Gastroesophageal sphincter (tissue), 3 donors: ENCODE measurements around the gene KAZALD1.

Experiments used
- EP300 ChIP-seq: sonication (generic); formaldehyde crosslinking; IDR thresholded peaks from one replicate; pipeline ENCODE4 v1.6.1; 2017; ENCODE audit warnings: antibody characterized with exemption, mild to moderate bottlenecking
- POLR2A ChIP-seq, 2 donors: fragments of 450-650 bp; IDR thresholded peaks; one replicate each; pipeline ENCODE4 v1.6.1; 2017; ENCODE audit warnings: antibody characterized with exemption in 2 of 2, mild to moderate bottlenecking in 2 of 2, moderate library complexity in 1 of 2
- POLR2AphosphoS5 ChIP-seq: sonication (generic); formaldehyde crosslinking; IDR thresholded peaks from one replicate; pipeline ENCODE4 v1.6.1; 2017; ENCODE audit warnings: antibody characterized with exemption
- TF ChIP-seq, protein P1 (sequence below), 4 experiments: fragments of 200-600 bp in 2 of 4; fragments of 450-650 bp in 2 of 4; sonication (generic) in 1 of 4; IDR thresholded peaks; one replicate each; pipeline ENCODE4 v1.5.1; 2017 to 2019; ENCODE audit warnings: antibody characterized with exemption in 4 of 4, mild to moderate bottlenecking in 2 of 4, moderate library complexity in 2 of 4

DNA sequence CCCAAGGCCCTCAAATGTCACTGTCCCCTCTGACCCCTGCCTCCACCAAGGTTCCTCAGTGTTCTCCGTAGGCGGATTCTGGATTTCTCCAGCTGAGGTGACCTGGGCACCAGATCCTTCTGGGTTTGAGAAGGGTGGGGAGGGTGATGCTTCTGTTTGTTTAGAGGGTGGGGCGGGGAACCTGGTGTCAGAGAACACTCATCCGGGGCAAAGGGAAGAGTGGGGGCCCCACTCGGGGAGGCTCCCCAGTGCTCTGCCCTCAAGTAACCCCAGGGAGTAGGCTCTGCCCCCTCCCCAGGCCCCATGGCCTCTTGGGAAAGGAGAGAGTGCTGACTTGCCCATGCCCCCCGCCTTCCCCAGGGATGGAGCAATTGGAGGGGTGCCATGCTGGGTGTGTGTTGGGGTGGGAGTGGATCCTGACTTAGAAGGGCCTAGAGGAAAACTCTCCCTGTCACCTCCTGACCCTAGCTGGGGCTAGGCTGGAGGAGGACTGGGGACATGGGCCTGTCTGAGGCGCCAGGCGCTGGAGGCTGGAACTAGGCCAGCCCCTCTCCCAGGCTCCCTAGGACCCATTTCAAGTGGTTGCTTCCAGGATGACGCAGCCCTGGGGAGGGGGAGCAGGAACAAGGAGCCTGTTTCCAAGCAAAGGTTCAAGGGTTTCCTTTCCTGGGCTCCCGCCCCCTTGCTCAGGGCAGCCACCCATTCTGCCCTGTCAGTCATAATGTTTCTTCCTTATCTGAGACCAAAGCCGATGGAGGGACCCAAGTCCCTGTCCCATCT, 27.9 kb downstream of the KAZALD1 start:
- TF ChIP-seq, protein P1, sequence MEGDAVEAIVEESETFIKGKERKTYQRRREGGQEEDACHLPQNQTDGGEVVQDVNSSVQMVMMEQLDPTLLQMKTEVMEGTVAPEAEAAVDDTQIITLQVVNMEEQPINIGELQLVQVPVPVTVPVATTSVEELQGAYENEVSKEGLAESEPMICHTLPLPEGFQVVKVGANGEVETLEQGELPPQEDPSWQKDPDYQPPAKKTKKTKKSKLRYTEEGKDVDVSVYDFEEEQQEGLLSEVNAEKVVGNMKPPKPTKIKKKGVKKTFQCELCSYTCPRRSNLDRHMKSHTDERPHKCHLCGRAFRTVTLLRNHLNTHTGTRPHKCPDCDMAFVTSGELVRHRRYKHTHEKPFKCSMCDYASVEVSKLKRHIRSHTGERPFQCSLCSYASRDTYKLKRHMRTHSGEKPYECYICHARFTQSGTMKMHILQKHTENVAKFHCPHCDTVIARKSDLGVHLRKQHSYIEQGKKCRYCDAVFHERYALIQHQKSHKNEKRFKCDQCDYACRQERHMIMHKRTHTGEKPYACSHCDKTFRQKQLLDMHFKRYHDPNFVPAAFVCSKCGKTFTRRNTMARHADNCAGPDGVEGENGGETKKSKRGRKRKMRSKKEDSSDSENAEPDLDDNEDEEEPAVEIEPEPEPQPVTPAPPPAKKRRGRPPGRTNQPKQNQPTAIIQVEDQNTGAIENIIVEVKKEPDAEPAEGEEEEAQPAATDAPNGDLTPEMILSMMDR (IDR thresholded peaks at IDR 0.05), result no peak
- no peak for TF ChIP-seq EP300
- no peak for TF ChIP-seq POLR2A (IDR thresholded peaks at IDR 0.05)
- no peak for TF ChIP-seq POLR2AphosphoS5
